HG02798 (cell line): ENCODE results near the gene DENND2A.
"Not testable (repeated sequence)": the region's sequence is repeated elsewhere in the genome, so short reads cannot be mapped to it uniquely, and the experiment has no call there.

Experiments used
- ATAC-seq: cut with Tn5 transposase; IDR thresholded peaks from one replicate; pipeline ENCODE4 v1.9.1; 2021; ENCODE audit warnings: mild to moderate bottlenecking; ENCODE audit not compliant: unreplicated experiment, poor library complexity

DENND2A gene

DNA sequence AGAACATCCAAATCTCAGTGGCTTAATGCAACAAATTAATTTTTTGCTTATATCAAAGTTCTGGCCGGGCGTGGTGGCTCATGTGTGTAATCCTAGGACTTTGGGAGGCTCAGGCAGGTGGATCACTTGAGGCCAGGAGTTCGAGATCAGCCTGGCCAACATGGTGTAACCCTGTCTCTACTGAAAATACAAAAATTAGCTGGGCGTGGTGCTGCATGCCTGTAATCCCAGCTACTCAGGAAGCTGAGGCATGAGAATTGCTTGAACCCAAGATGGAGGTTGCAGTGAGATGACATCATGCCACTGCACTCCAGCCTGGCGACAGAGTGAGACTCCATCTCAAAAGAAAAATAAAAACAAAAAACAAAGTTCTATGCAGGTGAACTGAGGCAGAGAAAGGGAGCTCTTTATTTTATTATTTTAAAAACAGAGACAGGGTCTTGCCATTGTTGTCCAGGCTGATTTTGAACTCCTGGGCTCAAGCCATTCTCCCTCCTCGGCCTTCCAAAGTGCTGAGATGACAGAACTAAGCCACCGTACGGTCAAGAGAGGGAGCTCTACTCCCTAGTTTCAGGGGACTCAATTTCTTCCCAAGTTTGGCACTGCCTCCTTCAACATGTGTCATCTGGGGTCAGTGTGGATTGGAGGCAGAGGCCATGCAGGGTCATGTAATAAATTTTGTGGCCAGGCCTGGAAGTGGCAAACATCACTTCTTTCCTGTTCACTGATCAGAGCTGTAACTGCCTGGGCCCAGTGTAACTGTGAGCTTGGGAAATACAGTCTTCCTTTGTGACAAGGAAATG, 34.5 kb upstream of the DENND2A start:
- no peak for ATAC-seq

DNA sequence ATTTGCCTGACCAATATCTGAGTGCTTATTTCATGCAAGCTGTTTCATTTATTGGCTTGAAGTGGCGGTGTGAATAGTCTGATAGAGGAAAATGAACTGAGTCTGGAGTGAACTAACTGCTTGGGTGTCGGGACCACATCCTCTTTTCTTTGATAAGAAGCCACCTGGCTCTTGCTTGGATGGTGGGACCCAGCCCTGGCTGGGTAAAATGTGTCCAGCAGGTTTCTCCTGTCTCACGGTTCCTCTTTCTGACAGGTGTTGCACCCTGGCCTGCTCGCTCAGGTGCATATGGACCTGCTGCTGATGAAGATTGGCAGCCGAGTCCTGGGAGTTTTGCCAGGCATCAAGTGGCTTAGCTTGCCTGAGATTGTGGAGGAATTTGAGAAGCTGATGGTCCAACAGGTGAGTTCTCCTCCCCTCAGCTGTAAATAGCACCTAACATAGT, 33.8 kb upstream of the DENND2A start:
- peak; percentile 26 for ATAC-seq

DNA sequence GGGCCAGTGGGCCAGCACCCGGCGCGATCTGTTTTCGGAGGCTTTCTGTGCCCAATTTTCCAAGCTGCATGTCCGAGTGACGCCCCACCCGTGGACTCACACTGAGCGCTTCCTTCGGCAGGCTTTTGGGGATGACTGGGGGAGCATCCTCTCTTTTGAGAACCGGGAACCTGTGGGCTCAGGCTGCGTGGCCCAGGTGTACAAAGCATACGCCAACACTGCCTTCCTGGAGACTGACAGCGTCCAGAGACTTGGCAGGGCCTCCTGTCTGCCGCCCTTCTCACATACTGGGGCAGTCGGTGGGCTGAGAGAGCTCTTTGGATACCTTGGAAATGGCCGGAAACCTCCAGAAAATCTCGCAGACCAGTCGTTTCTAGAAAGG, 33.2 kb upstream of the DENND2A start:
- no peak for ATAC-seq

DNA sequence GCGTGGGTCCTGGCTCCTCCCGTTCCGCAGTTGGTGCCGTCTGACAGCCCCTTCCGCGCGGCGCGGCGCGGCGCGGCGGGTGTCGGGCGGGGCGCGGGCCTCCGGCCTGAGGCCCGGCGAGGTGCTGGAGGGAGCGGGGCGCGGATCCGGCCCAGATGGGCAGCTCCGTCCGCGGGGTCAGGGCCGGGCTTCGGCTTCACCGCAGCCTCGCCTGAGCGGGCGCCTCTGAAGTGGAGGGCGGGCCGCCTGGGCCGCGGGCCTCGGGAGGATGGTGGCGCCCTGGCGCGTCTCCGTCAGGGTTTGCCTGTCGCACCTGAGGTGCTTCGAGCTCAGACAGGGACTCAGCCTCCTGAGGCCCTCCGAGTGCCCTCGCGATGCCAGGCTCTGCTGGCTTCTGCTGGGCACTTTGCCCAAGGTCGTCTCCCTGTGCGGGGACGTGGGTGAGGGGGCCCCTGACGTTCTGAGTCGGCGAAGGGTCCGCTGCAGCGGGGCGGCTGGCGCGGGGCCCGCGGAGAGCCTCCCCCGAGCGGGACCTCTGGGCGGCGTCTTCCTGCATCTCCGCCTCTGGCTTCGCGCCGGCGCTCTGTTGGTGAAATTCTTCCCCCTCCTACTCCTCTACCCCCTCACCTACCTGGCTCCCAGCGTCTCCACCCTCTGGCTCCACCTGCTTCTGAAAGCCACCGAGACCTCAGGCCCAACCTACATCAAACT, 32.6 kb upstream of the DENND2A start:
- peak; percentile 58 for ATAC-seq

DNA sequence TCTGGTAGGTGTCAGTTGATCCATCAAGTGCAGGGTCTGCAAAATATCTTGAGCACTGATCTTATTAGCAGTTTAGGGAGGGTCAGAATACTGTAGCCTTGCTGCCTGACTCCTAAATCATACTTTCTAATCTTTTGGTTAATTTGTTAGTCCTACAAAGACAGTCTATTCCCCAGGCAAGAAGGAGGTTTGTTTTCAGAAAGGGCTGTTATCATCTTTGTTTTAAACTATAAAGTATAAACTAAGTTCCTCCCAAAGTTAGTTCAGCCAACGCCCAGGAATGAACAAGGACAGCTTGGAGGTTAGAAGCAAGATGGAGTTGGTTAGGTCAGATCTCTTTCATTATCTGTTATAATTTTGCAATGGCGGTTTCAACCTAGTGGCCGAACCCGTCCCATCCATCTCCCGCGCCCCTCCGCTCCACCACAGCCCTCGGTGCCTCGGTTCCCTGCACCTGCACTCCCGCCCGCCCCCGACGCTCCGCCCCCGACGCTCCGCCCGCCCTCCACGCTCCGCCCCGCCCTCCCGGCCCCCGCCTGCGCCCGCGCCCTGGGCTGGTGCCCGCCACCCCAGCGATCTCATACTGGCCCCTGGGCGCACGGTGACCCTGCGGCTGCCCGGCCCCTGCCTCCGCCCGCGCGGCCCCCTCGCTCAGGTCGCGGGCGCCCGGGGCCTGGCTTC, 31.9 kb upstream of the DENND2A start, which contains the start of gene ADCK2:
TSS of gene ADCK2 (plus strand) at position 564 of the 681 bp plus-strand sequence. CDS start 386 bp downstream, outside the sequence.
- ATAC-seq = peak; percentile 53

DNA sequence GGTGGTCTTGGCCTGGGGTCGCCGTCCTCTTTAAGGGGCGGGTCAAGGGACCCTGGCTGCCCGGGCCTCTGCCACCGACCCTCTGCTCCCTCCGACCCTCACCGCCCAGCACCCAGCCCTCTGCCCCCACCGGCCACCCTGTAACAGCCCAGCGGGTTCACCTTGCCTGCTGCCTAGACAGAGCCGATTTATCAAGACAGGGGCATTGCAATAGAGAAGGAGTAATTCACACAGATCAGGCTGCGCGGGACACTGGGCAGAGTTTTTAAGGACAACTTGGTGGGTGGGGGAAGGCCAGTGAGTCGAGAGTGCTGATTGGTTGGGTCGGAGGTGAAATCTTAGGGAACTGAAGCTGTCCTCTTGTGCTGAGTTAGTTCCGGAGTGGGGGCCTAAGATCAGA, 31.4 kb upstream of the DENND2A start:
- no peak for ATAC-seq

DNA sequence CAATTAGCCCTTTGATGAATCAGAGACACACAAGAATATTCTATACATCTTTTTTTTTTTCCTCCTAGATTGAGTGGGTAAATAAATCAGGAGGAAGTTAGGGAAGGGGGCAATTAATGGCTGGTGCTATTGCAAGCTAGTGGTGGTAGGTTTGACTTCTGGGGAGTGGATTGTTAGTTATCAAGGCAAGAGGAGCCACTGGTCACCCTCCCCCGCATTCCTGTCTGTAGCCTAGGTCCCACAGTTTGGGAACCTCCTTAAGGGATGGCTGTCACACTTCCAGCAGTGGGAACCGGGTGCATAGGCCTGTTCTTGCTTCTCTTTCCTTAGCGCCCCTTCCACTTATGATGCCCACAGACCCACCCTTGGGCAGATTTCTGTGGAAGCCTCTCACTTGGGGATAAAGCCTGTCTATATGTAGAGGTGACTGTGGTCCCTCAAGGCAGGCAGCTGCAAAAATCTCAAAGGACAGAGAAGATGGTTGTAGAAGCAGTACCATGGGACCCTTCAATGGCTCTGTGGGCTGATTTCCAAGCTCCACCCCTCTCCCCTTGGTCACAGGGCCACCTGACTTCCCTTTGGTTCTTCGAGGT, 29.8 kb upstream of the DENND2A start:
- no peak for ATAC-seq

DNA sequence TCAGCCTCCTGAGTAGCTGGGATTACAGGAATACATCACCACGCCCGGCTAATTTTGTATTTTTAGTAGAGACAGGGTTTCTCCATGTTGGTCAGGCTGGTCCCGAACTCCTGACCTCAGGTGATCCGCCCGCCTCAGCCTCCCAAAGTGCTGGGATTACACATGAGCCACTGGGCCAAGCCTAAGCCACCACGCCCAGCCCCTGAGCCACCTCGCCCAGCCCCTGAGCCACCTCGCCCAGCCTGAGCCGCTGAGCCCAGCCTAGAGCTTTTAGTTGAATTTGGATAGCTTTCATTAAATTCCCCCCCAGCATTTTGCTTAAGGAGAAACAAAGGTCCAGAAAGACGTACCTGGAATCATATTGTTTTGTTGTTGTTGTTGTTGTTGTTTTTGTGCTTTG, 29.2 kb upstream of the DENND2A start:
- not testable (repeated sequence) for ATAC-seq

DNA sequence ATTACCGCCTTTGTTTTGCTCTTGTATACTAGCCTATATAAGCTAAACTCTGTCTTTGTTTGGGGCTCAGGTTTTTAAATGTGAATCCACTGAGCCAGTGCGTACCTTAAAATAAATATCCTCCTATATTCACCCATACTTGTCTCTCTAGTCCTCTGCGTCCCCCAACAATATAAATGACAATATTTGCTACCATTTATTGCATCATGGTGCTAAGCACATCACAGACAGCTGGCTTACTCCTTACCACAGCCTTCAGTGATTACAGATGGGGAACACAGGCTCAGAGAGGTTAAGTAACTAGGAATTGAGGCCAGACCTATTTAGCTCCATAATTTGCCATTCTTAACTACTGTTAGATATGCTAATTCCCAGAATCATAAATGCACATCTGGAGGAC, 28.7 kb upstream of the DENND2A start:
- ATAC-seq = no peak

DNA sequence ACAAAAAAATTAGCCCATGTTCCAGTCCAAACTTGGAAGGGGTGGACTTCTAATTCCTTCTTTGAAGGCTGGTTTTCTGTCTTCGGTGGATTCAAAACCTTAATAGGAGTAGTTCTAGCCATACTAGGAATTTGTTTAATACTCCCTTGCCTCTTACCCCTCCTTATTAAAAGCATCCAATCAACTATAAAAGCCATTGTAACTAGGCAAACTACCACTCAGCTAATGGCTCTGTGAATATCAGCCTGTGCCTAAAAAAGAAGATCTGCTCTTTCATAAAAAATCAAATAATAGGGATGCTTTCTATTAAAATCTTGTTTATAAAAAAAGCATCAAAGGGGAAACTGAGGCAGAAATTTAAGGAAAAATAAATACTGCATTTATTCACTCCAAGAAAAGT, 28.0 kb upstream of the DENND2A start:
- no peak for ATAC-seq

DNA sequence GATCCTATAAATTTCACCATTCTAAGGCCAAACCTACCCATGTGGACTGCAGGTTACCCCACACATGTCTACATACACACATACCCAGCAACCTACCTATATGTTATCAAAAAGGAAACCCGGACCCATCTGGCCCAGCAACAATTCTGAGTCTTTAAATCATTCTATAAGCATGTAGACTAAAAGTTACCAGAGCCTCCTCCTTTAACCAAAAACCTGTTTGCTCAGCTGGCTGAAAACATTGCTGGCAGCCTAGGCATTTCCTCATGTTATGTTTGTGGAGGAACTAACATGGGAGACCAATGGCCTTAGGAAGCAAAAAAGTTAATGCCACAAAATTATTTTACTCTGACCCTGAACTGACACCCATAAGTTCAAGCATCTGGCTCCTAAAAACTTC, 26.9 kb upstream of the DENND2A start:
- no peak for ATAC-seq

DNA sequence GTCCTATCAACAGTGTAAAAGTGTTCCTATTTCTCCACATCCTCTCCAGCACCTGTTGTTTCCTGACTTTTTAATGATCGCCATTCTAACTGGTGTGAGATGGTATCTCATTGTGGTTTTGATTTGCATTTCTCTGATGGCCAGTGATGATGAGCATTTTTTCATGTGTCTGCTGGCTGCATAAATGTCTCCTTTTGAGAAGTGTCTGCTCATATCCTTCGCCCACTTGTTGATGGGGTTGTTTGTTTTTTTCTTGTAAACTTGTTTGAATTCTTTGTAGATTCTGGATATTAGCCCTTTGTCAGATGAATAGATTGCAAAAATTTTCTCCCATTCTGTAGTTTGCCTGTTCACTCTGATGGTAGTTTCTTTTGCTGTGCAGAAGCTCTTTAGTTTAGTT, 22.3 kb upstream of the DENND2A start:
- not testable (repeated sequence) for ATAC-seq

DNA sequence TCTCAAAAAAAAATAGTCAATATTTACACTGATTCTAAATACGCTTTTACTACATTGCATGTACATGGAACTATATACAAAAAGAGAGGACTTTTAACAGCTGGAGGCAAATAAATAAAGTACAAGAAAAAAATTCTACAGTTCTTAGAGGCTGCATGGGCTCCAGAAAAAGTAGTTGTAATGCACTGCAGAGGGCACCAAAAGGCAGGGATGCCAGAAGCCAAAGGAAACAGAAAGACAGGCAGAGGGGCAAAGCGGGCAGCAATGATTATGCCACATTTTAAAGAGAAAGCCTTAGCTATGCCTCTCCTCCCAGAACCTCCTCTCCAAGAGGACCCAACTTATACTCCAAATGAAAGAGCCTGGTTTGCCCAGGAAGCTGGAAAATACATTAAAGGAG, 20.5 kb upstream of the DENND2A start:
- no peak for ATAC-seq

DNA sequence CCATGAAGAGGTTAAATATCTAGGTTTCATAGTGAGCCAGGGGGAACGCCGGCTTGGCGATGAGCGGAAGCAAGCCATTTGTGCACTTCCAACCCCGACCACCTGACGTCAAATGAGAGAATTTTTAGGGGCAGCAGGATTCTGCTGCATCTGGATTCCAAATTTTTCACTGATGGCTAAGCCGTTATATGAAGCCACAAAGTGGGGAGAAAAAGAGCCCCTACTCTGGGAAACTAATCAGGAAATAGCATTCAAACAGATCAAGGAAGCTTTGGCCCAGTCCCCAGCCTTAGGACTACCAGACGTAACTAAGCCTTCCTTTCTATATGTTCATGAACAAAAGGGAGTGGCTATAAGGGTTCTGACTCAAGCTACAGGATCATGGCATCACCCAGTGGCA, 19.2 kb upstream of the DENND2A start:
- ATAC-seq = no peak

DNA sequence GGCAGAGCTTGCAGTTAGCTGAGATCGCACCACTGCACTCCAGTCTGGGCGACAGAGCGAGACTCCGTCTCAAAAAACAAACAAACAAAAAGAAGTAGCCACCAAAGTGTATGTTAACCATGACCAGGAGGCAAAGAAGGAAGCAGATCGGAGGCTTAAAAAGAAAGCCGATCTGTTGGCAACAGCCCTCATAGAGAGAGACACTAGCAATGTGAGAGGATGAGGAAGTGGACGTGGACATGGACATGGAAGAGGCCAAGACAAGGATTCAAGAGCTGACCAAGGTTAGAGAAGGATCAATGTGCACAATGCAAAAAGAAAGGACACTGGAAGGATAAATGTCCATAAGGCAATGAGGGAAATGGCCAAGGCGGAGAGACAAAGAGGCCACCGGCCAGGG, 17.3 kb upstream of the DENND2A start:
- ATAC-seq = no peak

DNA sequence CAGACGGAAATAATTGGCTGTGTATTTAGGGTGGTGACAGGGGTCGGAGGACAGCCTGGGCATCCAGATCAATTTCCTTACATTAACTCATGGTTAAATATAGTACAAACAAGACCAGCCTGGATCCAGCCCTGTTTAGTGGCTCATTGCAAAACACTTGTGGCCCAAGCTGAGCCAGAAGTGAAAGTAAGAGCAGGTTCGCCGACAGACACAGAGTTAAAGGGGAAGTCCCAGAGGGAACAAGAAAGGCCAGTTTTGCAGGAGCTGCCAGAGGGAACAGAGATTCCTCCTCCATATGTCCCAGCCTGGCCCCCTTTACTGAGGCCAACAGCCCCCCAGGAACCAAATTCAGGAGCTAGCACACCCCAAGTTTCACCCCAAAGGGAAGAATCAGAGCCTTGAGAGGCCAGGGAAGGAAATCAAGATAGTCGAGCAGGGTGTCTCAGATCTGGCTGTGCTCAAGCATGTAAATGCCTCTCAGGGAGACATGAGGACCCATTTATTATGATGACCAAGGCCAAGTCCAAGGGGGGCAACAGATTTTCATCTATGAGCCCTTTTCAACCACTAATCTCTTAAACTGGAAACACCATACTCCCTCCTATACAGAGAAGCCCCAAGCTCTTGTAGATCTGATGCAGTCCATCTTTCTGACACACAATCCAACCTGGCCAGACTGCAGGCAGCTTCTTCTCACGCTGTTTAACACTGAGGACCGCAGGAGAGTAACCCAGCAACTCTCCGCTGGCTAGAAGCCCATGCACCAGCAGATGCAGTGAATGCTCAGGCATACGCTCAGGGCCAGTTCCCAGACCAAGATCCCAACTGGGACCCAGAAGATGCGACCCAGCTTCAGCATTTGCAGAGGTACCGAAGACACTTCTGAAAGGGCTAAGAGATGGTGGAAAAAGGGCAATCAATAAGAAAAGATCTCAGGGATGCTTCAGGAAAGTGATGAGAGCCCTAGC, 16.2 kb upstream of the DENND2A start:
- peak; percentile 87 for ATAC-seq

DNA sequence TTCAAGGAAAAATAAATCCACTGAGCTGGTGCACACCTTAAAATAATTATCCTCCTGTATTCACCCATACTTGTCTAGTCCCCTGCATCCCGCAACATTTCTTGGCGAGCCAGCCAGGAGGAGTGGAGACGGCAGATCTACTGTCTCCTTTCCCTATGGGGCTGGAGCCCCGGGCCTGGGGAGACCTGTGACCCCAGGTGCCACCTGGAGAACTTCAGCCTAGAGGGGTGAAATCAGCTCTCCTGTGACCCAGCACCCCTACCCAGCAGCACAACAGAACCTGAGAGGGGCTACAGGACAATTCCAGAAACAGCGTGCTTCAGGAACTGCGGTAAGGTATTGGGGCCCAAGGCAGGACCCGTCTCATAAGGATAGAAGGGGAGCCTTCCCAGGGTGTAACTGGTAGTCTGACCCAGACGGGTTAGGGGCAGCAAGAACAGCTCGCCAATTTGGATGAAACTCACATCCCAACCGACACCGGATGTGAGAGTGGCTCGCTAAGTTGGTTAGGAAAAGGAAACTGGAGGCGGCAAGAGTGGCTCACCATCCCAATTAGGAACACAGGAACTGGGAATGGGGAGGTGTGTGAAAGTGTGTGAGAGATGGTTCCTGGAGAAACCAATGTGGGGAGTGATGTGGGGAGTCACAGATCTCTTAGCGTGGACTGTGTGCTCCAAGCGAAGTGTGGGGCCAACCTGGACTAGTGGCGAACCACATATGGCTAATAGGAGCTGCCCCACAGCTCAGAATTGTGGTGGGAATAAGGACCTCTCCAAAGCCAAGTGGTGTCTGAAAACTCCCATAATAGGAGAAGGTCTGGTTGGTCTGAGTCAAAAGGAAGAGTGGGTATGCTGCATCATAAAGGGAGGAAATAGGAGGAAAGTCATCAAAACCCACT, 15.1 kb upstream of the DENND2A start:
- ATAC-seq = no peak

DNA sequence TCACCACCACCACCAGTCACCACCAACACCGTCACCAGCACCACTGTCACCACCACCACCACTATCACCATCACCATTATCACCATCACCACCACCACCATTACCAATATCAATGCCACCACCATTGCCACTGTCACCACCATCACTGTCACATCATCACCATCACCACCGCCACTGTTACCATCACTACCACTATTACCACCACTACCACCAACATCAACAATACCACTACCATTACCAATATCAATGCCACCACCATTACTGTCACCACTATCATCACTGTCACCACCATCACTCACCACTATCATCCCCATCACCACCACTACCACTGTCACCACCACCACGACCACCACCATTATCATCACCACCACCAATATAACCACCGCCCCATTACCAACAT, 14.0 kb upstream of the DENND2A start:
- ATAC-seq = no peak

DNA sequence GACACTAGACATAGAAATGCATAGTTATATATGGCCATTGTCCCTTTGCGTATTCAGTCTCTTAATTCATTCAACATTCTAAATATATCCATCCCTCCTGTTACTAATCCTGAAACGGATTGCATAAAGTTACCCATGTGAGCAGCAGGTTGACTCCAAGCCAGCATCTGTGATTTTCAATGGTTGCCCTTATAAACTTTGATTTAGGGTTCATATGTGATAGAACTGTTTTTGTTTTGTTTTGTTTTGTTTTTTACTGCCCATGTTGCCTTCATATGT, 13.4 kb upstream of the DENND2A start:
- ATAC-seq = no peak
